Upper lobe of left lung (tissue), 6 donors: Measurements from ENCODE around the gene DARS1. TPM values are rescaled to one million over a fixed set of nuclear protein-coding genes. Genes with fewer than 3 reads are reported as not detected.

ENCODE experiments used
- ATAC-seq, 2 donors: fragments of 200-7000 bp; cut with Tn5 transposase; one replicate each; pipeline ENCODE4 v1.9.1; 2022; ENCODE audit warnings: mild to moderate bottlenecking in 2 of 2, moderate library complexity in 2 of 2; ENCODE audit not compliant: low FRiP score in 2 of 2
- DNase-seq, 2 donors: peaks; one replicate each; pipeline ENCODE4 v3.0.0-alpha.2; 2019 to 2020
- H3K27ac ChIP-seq, 4 donors: fragments of 200-600 bp; sonication (generic); one replicate each; pipeline ENCODE4 v1.5.1; 2016 to 2019
- H3K27me3 ChIP-seq, 4 donors: fragments of 200-600 bp; sonication (generic); one replicate each; pipeline ENCODE4 v1.5.1; 2017 to 2019
- H3K36me3 ChIP-seq, 4 donors: fragments of 200-600 bp; sonication (generic); one replicate each; pipeline ENCODE4 v1.5.1; 2016 to 2019
- H3K4me1 ChIP-seq, 4 donors: fragments of 200-600 bp; sonication (generic); one replicate each; pipeline ENCODE4 v1.5.1; 2018 to 2019
- H3K4me3 ChIP-seq, 4 donors: fragments of 200-600 bp; sonication (generic); one replicate each; pipeline ENCODE4 v1.5.1; 2017 to 2019; ENCODE audit warnings: mild to moderate bottlenecking in 2 of 4, moderate library complexity in 1 of 4
- H3K9me3 ChIP-seq, 4 donors: fragments of 200-600 bp; sonication (generic); one replicate each; pipeline ENCODE4 v1.5.1; 2018 to 2019
- CTCF ChIP-seq, 6 experiments: fragments of 450-650 bp in 4 of 6; fragments of 200-600 bp in 2 of 6; sonication (generic) in 2 of 6; IDR thresholded peaks; one replicate each; pipeline ENCODE4 v1.5.1; 2016 to 2019; ENCODE audit warnings: antibody characterized with exemption in 6 of 6
- EP300 ChIP-seq, 4 donors: sonication (generic); formaldehyde crosslinking; IDR thresholded peaks; one replicate each; pipeline ENCODE4 v1.5.1; 2017; ENCODE audit warnings: antibody characterized with exemption in 4 of 4, control low read depth in 2 of 4
- POLR2A ChIP-seq, 4 donors: fragments of 450-650 bp; IDR thresholded peaks; one replicate each; pipeline ENCODE4 v1.5.1; 2016 to 2017; ENCODE audit warnings: antibody characterized with exemption in 4 of 4, mild to moderate bottlenecking in 2 of 4
- POLR2AphosphoS5 ChIP-seq, 2 donors: sonication (generic); formaldehyde crosslinking; IDR thresholded peaks; one replicate each; pipeline ENCODE4 v1.5.1; 2017; ENCODE audit warnings: antibody characterized with exemption in 2 of 2
- WGBS, 2 donors: methylation state at CpG; one replicate each; pipeline ENCODE4 v1.1.5; 2017 to 2018; 5-methylcytosine and 5-hydroxymethylcytosine counted together
- total RNA-seq, 6 donors: library from RNA; depleted of rRNA in 4 of 6; stranded (reverse); fragments of >200 nt in 4 of 6; gene quantifications; one replicate each; pipeline versions ENCODE4 v1.1.0 to v1.2.1, GENCODE V29; 2016 to 2021
- donor health status: DM: no; HTN: no; CAD: no; lungs with moderate emphysema.
- donor health status: DM: no; HTN: yes; CAD: no; lungs with severe emphysema.

Gene DARS1
- total RNA-seq, 6 donors from 2014 or later, result 38.5 to 68.1 (median 51.9) TPM

DNA sequence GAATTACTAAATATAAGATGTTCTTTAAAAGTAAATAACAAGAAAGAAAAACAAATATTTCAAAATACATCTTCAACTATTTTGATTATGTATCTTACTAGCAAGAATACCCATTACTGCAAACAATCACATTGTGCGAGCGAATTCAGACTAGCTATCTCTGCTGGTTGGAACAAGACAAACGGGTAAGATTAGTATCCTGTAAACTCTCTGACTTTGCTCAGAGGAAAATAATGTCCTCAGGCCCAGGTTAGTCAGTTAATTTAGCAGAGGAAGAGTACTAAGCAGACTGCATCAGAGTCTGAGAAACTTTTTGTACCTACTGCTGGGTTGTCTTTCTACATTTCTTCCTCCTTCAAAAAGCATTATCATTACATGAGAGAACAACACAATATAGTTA lies 58.8 kb downstream of the DARS1 start:
- Histone ChIP-seq H3K4me3 (no peak overlapping the region), H3K27me3 (no peaks in the 10 kb centered on the region), H3K9me3 (no peaks in the 10 kb centered on the region), H3K27ac (no peak overlapping the region), H3K36me3 (peaks cover 0 to 51% (median under 1%) of the 10 kb centered on the region in 4 donors), H3K4me1 (no peaks in the 10 kb centered on the region)
- 96% methylated on average over 3 of the region's 3 CpGs for WGBS, 2 donors
- no peak for DNase-seq
- no peak for TF ChIP-seq POLR2A (IDR thresholded peaks at IDR 0.05)
- TF ChIP-seq EP300 (IDR thresholded peaks at IDR 0.05), result no peak
- no peak for TF ChIP-seq CTCF (IDR thresholded peaks at IDR 0.05)
- TF ChIP-seq POLR2AphosphoS5 (IDR thresholded peaks at IDR 0.05), result no peak
- ATAC-seq, result no peak

GRCh38 chr2:135925571-135925970 lies 59.9 kb downstream of the DARS1 start:
- Histone ChIP-seq H3K27ac (no peak overlapping the region), H3K4me3 (no peak overlapping the region), H3K4me1 (no peaks in the 10 kb centered on the region), H3K36me3 (peaks cover 0 to 45% (median 0%) of the 10 kb centered on the region in 4 donors), H3K9me3 (no peaks in the 10 kb centered on the region), H3K27me3 (no peaks in the 10 kb centered on the region)
- ATAC-seq (no peak), DNase-seq (no peak)
- WGBS, 2 donors, result 69 to 75% methylated on average over 2 of the region's 2 CpGs
- TF ChIP-seq CTCF (IDR thresholded peaks at IDR 0.05), result no peak
- TF ChIP-seq POLR2AphosphoS5 (IDR thresholded peaks at IDR 0.05), result no peak
- no peak for TF ChIP-seq EP300 (IDR thresholded peaks at IDR 0.05)
- no peak for TF ChIP-seq POLR2A (IDR thresholded peaks at IDR 0.05)

DNA sequence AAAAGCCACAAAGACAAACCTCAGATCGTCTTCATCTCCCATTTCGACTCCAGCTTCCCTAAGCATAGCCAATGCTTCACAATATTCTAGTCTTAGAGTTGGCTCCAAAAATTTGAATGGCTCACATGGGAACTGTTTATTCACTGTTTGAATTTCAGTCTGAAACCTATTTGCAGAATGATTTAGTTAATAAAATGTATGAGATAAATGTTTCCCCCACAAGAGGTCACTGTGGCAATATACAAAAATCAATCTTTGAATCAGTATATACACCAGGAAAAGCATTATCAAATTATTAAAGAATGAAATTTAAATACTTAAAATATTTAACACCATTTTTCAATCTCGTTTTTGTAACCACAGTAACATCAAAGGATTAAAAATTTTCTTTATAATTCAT lies 69.2 kb downstream of the DARS1 start:
- no peak overlapping the region for H3K27ac ChIP-seq
- no peaks in the 10 kb centered on the region for H3K4me1 ChIP-seq
- H3K36me3 ChIP-seq, result peaks cover 0 to 33% (median 3%) of the 10 kb centered on the region in 4 donors
- DNase-seq (no peak), ATAC-seq (no peak)
- WGBS, 2 donors, result 56 to 57% methylated on average over 3 of the region's 3 CpGs
- no peaks in the 10 kb centered on the region for H3K27me3 ChIP-seq
- no peak overlapping the region for H3K4me3 ChIP-seq
- TF ChIP-seq POLR2A (IDR thresholded peaks at IDR 0.05) (no peak), EP300 (IDR thresholded peaks at IDR 0.05) (no peak), POLR2AphosphoS5 (IDR thresholded peaks at IDR 0.05) (no peak), CTCF (IDR thresholded peaks at IDR 0.05) (peak in 5 of 6 experiments; percentile 29 to 54 (median 43))
- H3K9me3 ChIP-seq, result no peaks in the 10 kb centered on the region

DNA sequence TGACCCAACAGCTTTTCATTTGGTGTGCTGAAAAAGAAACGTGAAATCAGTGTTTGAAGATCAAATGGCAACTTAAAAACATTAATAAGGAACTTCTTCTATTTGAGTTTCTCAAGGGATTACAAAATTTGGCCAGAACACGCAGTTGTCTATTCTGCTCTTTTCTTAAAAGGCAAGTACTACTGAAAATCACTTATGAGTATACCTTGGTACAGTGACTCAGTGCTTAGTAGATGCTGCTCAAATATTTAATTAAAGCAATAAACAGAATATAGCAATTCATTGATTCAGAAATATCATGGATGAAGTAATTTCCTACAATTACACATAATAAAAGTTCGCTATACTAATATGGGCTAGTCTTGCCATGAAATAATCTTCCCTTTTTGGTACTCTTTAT lies 70.9 kb downstream of the DARS1 start:
- peaks cover 0 to 35% (median under 1%) of the 10 kb centered on the region in 4 donors for H3K36me3 ChIP-seq
- no peak overlapping the region for H3K27ac ChIP-seq
- ATAC-seq, result no peak
- H3K9me3 ChIP-seq, result no peaks in the 10 kb centered on the region
- WGBS, 2 donors, result 60% methylated on average over 3 of the region's 3 CpGs
- no peak for DNase-seq
- H3K4me1 ChIP-seq, result no peaks in the 10 kb centered on the region
- no peaks in the 10 kb centered on the region for H3K27me3 ChIP-seq
- no peak overlapping the region for H3K4me3 ChIP-seq
- TF ChIP-seq CTCF (IDR thresholded peaks at IDR 0.05), result no peak
- no peak for TF ChIP-seq POLR2A (IDR thresholded peaks at IDR 0.05)
- no peak for TF ChIP-seq POLR2AphosphoS5 (IDR thresholded peaks at IDR 0.05)
- no peak for TF ChIP-seq EP300 (IDR thresholded peaks at IDR 0.05)

GRCh38 chr2:135913727-135914365 lies 71.6 kb downstream of the DARS1 start:
- TF ChIP-seq CTCF (IDR thresholded peaks at IDR 0.05), result peak; percentile 53 to 75 (median 72)
- no peak for TF ChIP-seq POLR2A (IDR thresholded peaks at IDR 0.05)
- H3K4me1 ChIP-seq, result no peaks in the 10 kb centered on the region
- 82 to 89% methylated on average over 5 of the region's 5 CpGs for WGBS, 2 donors
- H3K36me3 ChIP-seq, result peaks cover 0 to 40% (median 3%) of the 10 kb centered on the region in 4 donors
- H3K27ac ChIP-seq, result no peak overlapping the region
- H3K27me3 ChIP-seq, result no peaks in the 10 kb centered on the region
- DNase-seq (no peak), ATAC-seq (peak in 1 of 2 donors; percentile 59)
- no peaks in the 10 kb centered on the region for H3K9me3 ChIP-seq
- H3K4me3 ChIP-seq, result no peak overlapping the region
